Nucleus accumbens (tissue), 56 donors: ENCODE data around the gene KRT20.
"Not testable (repeated sequence)": the region's sequence is repeated elsewhere in the genome, so short reads cannot be mapped to it uniquely, and the experiment has no call there.

Experiments used
- DNase-seq, 56 donors: peaks; one replicate each; lab custom pipeline; 2025; lab: John Stamatoyannopoulos, UW

The KRT20 gene

DNA sequence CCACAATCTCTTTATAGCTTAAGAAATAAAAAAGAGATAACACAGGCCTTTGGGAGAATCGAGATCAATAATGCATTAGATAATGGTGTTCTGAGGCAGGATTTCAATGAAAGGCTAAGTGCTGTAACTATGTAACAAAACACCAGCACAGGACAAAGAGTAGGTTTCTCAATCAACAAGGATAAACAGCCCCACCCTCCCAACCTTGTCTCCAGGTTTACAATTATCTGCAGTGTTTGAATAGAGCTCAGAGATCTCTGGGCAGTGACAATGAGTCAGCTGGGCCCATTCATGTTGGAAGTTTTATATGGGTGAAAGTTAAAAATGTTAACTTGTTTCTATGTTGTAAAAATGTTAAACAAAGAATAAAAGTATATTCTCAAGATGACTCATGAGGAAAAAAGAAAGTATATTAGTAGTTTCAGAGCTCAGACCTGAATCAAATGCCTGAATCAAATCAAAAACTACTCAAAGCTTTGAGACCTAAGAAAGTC is 17.0 kb upstream of the KRT20 start:
- DNase-seq: no peak

DNA sequence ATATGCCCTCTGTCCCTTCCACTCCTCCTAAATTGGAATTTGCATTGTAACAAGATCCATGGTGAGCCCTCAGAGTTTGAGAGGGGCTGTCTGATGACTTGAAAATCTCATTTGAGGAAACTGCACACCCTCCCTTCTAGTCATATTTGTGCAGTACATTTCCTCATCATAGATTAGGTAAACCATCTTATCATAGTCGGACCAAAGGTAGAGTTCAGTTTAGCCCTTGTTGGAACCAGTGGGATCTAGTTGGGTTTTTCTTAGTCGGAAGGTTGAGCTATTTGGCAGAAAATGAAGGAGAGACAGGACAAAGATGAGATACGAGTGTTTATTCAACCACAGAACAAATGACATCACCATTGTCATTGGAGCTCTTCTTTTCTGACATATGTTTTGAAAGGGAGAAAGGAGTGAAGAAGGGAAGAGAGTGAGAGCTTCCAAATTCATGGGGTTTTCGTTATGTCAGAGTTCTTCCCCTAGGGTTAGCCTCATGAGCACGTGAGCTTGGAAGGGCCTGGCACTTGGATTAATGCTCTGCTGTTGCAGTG is 15.8 kb upstream of the KRT20 start:
- no peak for DNase-seq

GRCh38 chr17:40896916-40897455 is 11.9 kb upstream of the KRT20 start:
- no peak for DNase-seq

- no peak for DNase-seq
These were observed 10.2 kb upstream of the KRT20 start for GRCh38 chr17:40895106-40895730.

DNA sequence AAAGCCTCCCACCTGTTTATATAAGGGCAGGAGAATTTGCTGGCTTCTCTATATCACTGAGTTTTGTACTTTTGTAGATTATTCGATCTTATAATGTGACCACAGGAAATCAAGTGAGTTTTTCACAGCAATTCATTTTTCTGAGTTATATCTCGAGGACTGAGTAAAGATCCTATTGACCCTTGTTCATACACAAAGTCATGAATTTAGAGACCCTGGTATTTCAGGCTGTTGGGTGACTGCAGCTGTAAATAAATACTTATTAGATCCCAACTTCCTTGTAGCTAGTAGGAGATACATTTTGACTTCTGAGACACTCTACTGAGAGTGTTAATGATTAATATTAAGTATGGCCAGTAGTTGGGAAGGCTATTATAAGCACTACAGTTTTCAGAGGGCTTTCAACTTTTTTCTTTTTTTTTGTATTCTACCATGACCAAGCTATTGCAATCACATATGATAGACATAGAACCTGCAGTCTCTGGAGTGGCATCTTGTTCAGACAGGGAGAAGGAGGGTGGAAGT is 3.2 kb upstream of the KRT20 start:
- DNase-seq: no peak

GRCh38 chr17:40886090-40886489 is 1.0 kb upstream of the KRT20 start:
- no peak for DNase-seq

DNA sequence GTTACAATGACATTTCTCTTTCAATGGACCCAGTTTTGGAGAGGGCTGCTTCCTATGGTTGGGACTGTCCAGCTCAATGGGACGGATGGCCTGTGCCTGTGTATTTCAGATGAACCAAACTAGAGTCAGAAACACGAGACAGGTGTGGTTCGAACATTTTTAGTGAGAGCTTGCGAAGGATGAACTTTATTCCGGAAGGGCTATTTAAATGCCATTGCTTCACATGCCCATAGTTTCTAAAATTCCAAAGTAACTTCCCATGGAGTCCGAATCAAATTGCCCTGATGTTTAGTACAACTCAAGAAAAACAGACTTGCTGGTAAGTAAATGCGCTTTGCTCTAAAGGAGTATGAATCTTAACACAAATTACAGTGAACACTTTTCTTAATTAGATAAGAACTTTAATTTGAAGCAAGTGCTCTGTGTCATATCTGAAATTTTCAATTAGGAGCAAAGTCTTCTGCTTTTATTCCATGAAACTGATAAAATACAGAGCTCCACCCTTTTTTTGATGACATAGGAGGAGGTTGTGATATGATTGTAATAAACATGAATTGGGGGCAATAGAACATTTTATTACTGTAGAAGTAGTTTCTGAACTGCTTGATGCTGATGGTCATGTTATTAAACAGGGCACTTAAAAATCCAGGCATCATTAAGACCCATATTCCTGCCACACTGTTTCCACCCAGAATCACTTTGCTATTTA is 1.3 kb downstream of the KRT20 start:
- DNase-seq: no peak

DNA sequence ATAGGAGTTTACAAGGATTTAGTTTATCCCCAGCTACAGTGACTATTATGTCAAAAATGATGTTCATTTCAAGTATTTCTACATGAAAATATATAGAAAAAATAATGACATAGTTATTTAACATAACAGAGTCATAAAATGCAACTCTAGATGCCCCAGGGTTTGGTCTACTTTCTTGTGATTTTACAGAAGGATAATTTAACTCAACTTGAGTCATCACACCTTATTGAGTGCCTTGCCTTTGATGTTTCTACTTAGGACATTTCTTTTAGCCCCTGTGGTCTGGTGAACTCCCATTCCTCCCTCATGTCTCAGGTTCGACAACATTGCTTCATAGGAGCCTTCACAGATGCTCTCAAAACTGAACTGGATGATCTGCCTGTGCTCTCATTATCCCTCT is 2.0 kb downstream of the KRT20 start:
- DNase-seq: no peak

DNA sequence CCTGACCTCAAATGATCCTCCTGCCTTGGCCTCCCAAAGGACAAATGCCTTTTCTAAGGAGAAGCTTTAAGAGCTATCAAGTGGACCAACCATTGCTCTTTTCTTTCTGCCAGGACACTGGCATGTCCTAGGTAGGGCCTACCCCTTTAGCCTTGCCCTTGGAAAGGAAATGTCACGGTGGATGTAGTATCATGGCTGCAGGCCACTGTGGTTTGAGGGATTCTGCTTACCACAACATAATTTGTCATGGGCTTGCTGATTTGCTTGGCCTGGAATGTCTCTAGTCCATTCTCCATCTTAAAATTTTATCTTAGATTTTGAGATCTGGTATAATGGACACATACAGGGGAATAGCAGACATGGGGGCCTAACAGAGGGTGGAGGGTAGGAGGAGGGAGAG is 6.0 kb downstream of the KRT20 start:
- no peak for DNase-seq

DNA sequence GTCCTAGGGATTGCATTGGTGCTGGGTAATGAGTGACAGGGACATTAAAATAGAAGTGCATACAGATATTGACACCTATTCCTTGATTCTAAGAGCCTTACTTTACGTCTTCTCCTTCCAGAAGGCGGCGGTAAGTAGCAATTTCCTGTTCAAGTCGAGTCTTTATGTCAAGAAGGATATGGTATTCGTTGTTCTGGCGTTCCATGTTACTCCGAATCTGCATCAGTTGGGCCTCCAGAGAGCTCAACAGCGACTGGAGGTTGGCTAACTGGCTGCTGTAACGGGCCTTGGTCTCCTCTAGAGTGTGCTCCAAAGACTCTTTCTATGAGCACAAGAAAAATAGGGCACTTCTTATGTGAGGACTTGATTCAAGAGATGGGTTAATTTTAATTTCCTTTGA is 7.0 kb downstream of the KRT20 start:
- DNase-seq: no peak

DNA sequence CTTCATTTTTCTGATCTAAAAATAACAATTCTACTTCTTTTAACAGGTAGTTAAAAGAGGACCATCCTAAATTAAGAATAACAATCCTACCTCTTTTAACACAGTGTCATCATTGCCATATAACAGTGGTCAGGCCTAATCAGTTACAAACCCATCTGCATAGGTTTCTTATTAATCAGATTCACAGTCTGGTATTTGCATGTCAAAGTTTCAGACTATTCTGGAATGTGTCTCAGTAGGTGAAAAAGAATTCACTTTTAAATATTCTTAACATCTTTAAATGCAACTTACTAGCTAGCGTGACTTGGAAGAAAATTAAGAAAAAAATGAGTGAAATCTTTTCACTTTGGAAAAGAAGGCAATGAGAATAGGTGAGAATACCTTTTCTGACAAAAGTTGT is 11.2 kb downstream of the KRT20 start:
- no peak for DNase-seq

- no peak for DNase-seq
These were observed 11.8 kb downstream of the KRT20 start for GRCh38 chr17:40873255-40873654.

DNA sequence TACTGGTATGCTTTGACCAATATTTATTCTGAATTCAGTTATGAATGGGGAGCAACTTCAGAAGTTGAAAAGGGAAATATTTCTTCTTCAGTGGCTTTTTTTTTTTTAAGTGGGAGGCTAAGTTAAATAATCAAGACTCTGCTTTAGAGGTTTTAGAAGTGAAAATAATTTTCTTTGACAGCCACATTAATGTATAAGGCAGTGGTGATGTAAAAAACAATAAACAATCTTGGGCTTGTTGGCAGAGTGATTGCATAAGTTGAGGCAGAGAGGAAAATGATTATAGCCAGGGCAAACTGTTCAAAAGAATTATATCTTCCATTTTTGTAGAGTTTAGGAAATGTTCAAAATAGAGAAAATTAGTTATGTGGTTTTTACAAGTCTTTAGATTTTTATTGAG is 12.6 kb downstream of the KRT20 start:
- DNase-seq: no peak

GRCh38 chr17:40871316-40871715 is 13.7 kb downstream of the KRT20 start:
- no peak for DNase-seq

- no peak for DNase-seq
These were observed 14.9 kb downstream of the KRT20 start for GRCh38 chr17:40870136-40870535.

- no peak for DNase-seq
These were observed 18.2 kb downstream of the KRT20 start, which contains the start of gene KRT12 for GRCh38 chr17:40866838-40867237. KRT12 (minus strand) TSS chr17:40867223; CDS start chr17:40867186, 37 bp downstream.

DNA sequence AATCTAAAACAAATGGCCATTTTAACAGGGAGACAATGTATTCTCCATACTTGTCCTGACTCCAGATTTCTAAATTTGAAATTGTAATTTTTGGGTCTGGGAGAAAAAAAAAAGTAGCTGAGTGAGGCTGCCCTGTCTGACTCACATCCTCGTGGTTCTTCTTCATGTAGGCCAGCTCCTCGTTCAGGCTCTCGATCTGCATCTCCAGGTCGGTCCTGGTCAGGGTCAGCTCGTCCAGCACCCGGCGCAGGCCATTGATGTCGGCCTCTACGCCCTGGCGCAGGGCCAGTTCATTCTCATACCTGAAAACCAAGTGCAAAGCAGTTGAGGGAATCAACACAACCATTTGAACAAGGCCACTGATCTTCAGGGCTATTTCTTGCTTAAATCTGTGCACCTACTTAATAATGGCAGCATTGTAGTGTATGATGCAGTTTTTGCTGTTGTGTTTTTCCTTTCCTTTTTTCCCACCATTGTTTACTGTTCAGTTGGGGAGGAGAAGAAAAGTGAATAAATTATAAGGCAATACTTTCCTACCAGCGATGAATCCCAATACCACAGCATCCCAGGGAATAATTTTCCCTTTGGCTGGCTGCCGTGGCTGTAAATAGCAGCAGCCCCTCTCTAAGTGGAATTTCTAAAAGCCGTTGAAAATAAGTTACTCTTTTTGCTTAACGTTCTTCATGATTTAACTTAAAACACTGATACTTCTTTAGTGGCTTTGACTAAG is 20.2 kb downstream of the KRT20 start:
- DNase-seq: no peak

- DNase-seq: no peak
These were observed 21.9 kb downstream of the KRT20 start for GRCh38 chr17:40862985-40863733.

DNA sequence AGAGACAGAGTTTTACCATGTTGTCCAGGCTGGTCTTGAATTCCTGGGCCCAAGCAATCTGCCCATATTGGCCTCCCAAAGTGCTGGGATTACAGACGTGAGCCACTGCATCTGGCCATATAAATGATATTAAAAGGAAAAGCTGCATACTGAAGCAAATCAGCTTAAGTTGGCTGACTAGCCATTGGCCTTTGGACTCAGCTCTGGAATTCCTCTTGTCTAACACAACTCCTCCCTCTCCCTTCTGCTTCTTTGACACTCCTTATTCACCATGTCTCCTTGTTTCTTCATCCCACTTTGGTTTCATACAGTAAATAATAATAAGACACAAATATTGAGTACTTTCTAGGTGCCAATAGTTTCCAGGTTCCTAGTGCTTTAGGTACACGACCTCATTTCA is 25.5 kb downstream of the KRT20 start:
- DNase-seq: no peak

DNA sequence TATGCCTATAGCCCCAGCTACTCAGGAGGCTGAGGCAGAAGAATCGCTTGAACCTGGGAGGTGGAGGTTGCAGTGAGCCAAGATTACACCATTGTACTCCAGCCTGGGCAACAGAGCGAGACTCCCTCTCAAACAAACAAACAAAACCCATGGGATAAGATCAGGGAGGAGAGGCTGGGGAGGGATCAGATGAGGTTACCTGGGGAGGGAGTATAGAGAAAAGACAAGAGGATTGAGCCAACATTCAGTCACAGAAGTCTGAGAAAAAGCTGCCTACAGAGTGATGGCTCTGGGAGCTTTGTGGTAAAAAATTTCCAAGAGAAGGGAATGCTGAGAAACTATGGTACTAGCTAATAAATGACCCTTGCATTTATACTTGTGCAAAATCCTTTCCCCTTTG is 26.4 kb downstream of the KRT20 start:
- DNase-seq: not testable (repeated sequence)
